ENCODE measurements around the gene RIN2. TPM values are rescaled to one million over a fixed set of nuclear protein-coding genes. Genes with fewer than 3 reads are reported as not detected.

Gene RIN2
- total and polyA plus RNA-seq, 2 of the 13 experiments (the other 11 are each of a cell fraction or from before 2014, with no cell fraction given) = 2.5 to 5.1 TPM

GRCh38 chr20:19787366-19787765 is 29.3 kb downstream of the RIN2 start:
- in situ Hi-C loops (cut with HindIII; ENCODE audit: extremely low pct_ligation_motif_present, low pct_unique_long_range_greater_than_20kb) = loop anchor here (5.0 kb wide), 1 partner anchor 210 kb away; no protein-coding TSS in a partner anchor
- no peak for FAIRE-seq

More at GRCh38 chr20:19787366-19787765, 29.3 kb downstream of the RIN2 start:
- TF ChIP-seq ZNF282 (IDR thresholded peaks at IDR 0.05; ENCODE audit: partially characterized antibody) = no peak
- TF ChIP-seq, protein P1, sequence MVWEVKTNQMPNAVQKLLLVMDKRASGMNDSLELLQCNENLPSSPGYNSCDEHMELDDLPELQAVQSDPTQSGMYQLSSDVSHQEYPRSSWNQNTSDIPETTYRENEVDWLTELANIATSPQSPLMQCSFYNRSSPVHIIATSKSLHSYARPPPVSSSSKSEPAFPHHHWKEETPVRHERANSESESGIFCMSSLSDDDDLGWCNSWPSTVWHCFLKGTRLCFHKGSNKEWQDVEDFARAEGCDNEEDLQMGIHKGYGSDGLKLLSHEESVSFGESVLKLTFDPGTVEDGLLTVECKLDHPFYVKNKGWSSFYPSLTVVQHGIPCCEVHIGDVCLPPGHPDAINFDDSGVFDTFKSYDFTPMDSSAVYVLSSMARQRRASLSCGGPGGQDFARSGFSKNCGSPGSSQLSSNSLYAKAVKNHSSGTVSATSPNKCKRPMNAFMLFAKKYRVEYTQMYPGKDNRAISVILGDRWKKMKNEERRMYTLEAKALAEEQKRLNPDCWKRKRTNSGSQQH (CRISPR knock-in tag; IDR thresholded peaks at IDR 0.05; ENCODE audit: low read depth) = no peak
- TF ChIP-seq NFE2L2 (IDR thresholded peaks at IDR 0.05; ENCODE audit: low read length) = no peak
- no peak for TF ChIP-seq PBX3 (CRISPR knock-in tag; IDR thresholded peaks at IDR 0.05; ENCODE audit: borderline replicate concordance)
- no peak for TF ChIP-seq NFATC3 (CRISPR knock-in tag; IDR thresholded peaks at IDR 0.05)
- no peak for TF ChIP-seq ZMAT3 (CRISPR knock-in tag; conservative IDR thresholded peaks at IDR 0.05)
- WGBS (ENCODE audit: low lambda C conversion rate) = 76% methylated on average over 3 of the region's 3 CpGs
- no peak for ATAC-seq
- Histone ChIP-seq H3K9me3 (ENCODE audit: low read length) (peaks cover 16% of the 10 kb centered on the region), H3K79me2 (ENCODE audit: insufficient read depth, low read length) (no peaks in the 10 kb centered on the region), H3K9ac (ENCODE audit: insufficient read depth, low read depth, low read length) (no peak overlapping the region), H4K20me1 (ENCODE audit: insufficient read depth, low read length) (no peaks in the 10 kb centered on the region), H2AFZ (ENCODE audit: low read length) (no peak overlapping the region), H3K27ac (ENCODE audit: extremely low read length, insufficient read depth, low read length) (no peak overlapping the region), H3K27me3 (ENCODE audit: control insufficient read depth in 1 of 2, insufficient read depth in 2 of 2, low read length in 2 of 2) (no peaks in the 10 kb centered on the region), H3K4me1 (ENCODE audit: insufficient read depth, low read length) (peaks cover 14% of the 10 kb centered on the region), H3K36me3 (replicated peaks in 1 of 2; ENCODE audit: control insufficient read depth in 1 of 2, insufficient read depth in 2 of 2, low read length in 2 of 2) (no peaks in the 10 kb centered on the region), H3K4me2 (ENCODE audit: low read depth, low read length) (no peak overlapping the region), H3K4me3 (replicated peaks in 1 of 3; ENCODE audit: insufficient read depth in 1 of 3, low read depth in 2 of 3, low read length in 3 of 3) (no peak overlapping the region)
- CTCF ChIA-PET (ENCODE audit: low intra/inter-chr PET ratio, low total read pairs) = no interaction called here
- no peak for DNase-seq (ENCODE audit: low spot score)
- intact Hi-C loops (cut with micrococcal nuclease; ENCODE audit: unreplicated experiment) = loop anchor here (5.0 kb wide), 1 partner anchor 100 kb away; no protein-coding TSS in a partner anchor
- POLR2A ChIA-PET = no interaction called here
- BruUV-seq (replicated peaks) = no TSS peak

All from HepG2 (cell line).